NCI-H146 treated with DMSO at 0.1 percent for 48 hours (cell line): ENCODE results near the gene KCNJ16.

Source experiments
- DNase-seq: peaks from one replicate; lab custom pipeline; 2025; ENCODE audit not compliant: unreplicated experiment; lab: John Stamatoyannopoulos, UW

KCNJ16 gene

GRCh38 chr17:70067134-70067533 lies 7.9 kb upstream of the KCNJ16 start:
- DNase-seq, result no peak

GRCh38 chr17:70070305-70071027 lies 4.6 kb upstream of the KCNJ16 start:
- DNase-seq, result no peak

GRCh38 chr17:70071127-70071526 lies 3.9 kb upstream of the KCNJ16 start:
- DNase-seq, result no peak

GRCh38 chr17:70071620-70072019 lies 3.4 kb upstream of the KCNJ16 start:
- no peak for DNase-seq

- no peak for DNase-seq
Observed at GRCh38 chr17:70072546-70073309, 2.3 kb upstream of the KCNJ16 start.

GRCh38 chr17:70073310-70073709 lies 1.7 kb upstream of the KCNJ16 start:
- no peak for DNase-seq

- no peak for DNase-seq
Observed at GRCh38 chr17:70073799-70074198, 1.2 kb upstream of the KCNJ16 start.

- no peak for DNase-seq
Observed at GRCh38 chr17:70074236-70074830, 692 bp upstream of the KCNJ16 start.

- no peak for DNase-seq
Observed at GRCh38 chr17:70076189-70076588, 1.2 kb downstream of the KCNJ16 start.

- DNase-seq, result no peak
Observed at GRCh38 chr17:70076831-70077230, 1.8 kb downstream of the KCNJ16 start.

- no peak for DNase-seq
Observed at GRCh38 chr17:70078549-70078948, 3.5 kb downstream of the KCNJ16 start.

GRCh38 chr17:70078994-70079531 lies 4.0 kb downstream of the KCNJ16 start:
- DNase-seq, result no peak

GRCh38 chr17:70080541-70081347 lies 5.7 kb downstream of the KCNJ16 start:
- no peak for DNase-seq

GRCh38 chr17:70081885-70082284 lies 6.9 kb downstream of the KCNJ16 start:
- DNase-seq, result no peak

- DNase-seq, result no peak
Observed at GRCh38 chr17:70084476-70084875, 9.5 kb downstream of the KCNJ16 start.

- no peak for DNase-seq
Observed at GRCh38 chr17:70086516-70086915, 11.5 kb downstream of the KCNJ16 start.

GRCh38 chr17:70089513-70090148 lies 14.6 kb downstream of the KCNJ16 start:
- no peak for DNase-seq

- no peak for DNase-seq
Observed at GRCh38 chr17:70091005-70091568, 16.1 kb downstream of the KCNJ16 start.

GRCh38 chr17:70091696-70092095 lies 16.7 kb downstream of the KCNJ16 start:
- no peak for DNase-seq

- no peak for DNase-seq
Observed at GRCh38 chr17:70093163-70093562, 18.1 kb downstream of the KCNJ16 start.
